Measurements from ENCODE around the gene IMPACT. TPM values are rescaled to one million over a fixed set of nuclear protein-coding genes. Genes with fewer than 3 reads are reported as not detected.

IMPACT gene
- total and polyA plus RNA-seq, 2 of the 4 experiments (the other 2 are of a cell fraction), result 11.8 to 13.8 TPM

DNA sequence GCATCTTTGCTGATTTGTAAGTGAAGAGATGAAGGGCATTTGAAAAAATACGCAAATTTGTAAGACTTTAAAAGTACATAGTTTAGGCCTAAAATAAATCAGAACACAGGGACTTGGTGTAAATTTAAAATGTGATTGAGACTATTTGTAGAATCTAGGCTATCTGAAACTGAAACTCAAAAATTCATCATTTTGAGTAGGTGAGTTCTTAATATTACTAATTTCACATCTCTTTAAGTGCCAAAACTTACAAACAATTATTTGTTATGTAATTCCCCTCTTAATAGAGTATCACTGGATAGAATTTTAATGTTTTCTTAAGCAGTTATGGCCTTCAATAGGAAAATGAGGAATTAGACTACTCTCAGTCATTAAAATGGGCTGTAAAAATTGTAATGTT is 20.0 kb downstream of the IMPACT start:
- POLR2A ChIA-PET (ENCODE audit: unreplicated experiment), result no interaction called here
- Histone ChIP-seq H2BK5ac (ENCODE audit: low read depth, low read length, poor library complexity, severe bottlenecking) (no peak overlapping the region), H2AK9ac (replicated peaks; ENCODE audit: low read depth, low read length, poor library complexity) (no peak overlapping the region), H4K8ac (ENCODE audit: low read depth in 2 of 2, low read length in 2 of 2) (no peak overlapping the region), H3K27me3 (ENCODE audit: control insufficient read depth, insufficient read depth, low read length) (no peaks in the 10 kb centered on the region), H3K27ac (ENCODE audit: insufficient read depth, low read length) (no peak overlapping the region), H4K20me1 (ENCODE audit: insufficient read depth, low read length) (no peaks in the 10 kb centered on the region), H2BK15ac (ENCODE audit: low read depth, low read length) (no peak overlapping the region), H3K4me1 (ENCODE audit: control insufficient read depth, insufficient read depth, low read length) (no peaks in the 10 kb centered on the region), H3K23ac (ENCODE audit: low read depth, low read length) (no peak overlapping the region), H3K9ac (ENCODE audit: low read depth, low read length) (no peak overlapping the region), H3K9me3 (ENCODE audit: control insufficient read depth, insufficient read depth, low read length) (no peaks in the 10 kb centered on the region), H4K91ac (ENCODE audit: insufficient read depth, low read depth, low read length) (no peak overlapping the region), H3K79me1 (ENCODE audit: low read depth in 1 of 2, low read length in 2 of 2) (no peaks in the 10 kb centered on the region), H2BK20ac (ENCODE audit: low read depth, low read length) (no peak overlapping the region), H2BK120ac (ENCODE audit: low read depth, low read length) (no peak overlapping the region), H3K18ac (ENCODE audit: low read depth, low read length) (no peak overlapping the region), H3K9me1 (ENCODE audit: insufficient read depth, low read length) (no peaks in the 10 kb centered on the region), H2AK5ac (ENCODE audit: low read depth, low read length) (no peak overlapping the region), H3K4me2 (ENCODE audit: low read depth, low read length) (no peak overlapping the region), H3K56ac (ENCODE audit: extremely low read depth, insufficient read depth, low read length) (no peak overlapping the region), H2AFZ (replicated peaks; ENCODE audit: low read length, poor library complexity) (no peak overlapping the region), H3K4ac (ENCODE audit: low read depth, low read length) (no peak overlapping the region), H3K36me3 (ENCODE audit: control insufficient read depth, insufficient read depth, low read length) (peaks cover 19% of the 10 kb centered on the region), H3K4me3 (ENCODE audit: insufficient read depth, low read depth, low read length) (no peak overlapping the region), H3K14ac (replicated peaks; ENCODE audit: low read depth, low read length) (no peak overlapping the region), H4K5ac (ENCODE audit: low read depth, low read length) (no peak overlapping the region)
- no TSS peak for BruUV-seq (replicated peaks)
- CTCF ChIA-PET, result interaction anchor here (0.7 to 1.4 kb wide), 3 partner anchors 10 to 76 kb away, joined by 3 to 4 read pairs (median 4); no protein-coding TSS in a partner anchor
- in situ Hi-C loops (cut with MboI; ENCODE audit: low sequenced_read_pairs), result no loop called here
- no CpG with 5 or more reads among the region's 1 CpG for WGBS, 2 experiments (ENCODE audit: extremely low coverage in 2 of 2, insufficient read length in 1 of 2)
- dilution Hi-C loops (cut with HindIII; ENCODE audit: low sequenced_read_pairs, unreplicated experiment), result no loop called here
- TF ChIP-seq RCOR1 (IDR thresholded peaks at IDR 0.05; ENCODE audit: insufficient replicate concordance, low read length) (no peak), NFE2L2 (IDR thresholded peaks at IDR 0.05; ENCODE audit: low read depth, low read length) (no peak), SMC3 (IDR thresholded peaks at IDR 0.05; ENCODE audit: low read depth, low read length) (no peak), BHLHE40 (IDR thresholded peaks at IDR 0.05; ENCODE audit: low read depth, low read length) (no peak), RAD21 (IDR thresholded peaks at IDR 0.05; ENCODE audit: low read length) (no peak)
- TF ChIP-seq, protein P1, sequence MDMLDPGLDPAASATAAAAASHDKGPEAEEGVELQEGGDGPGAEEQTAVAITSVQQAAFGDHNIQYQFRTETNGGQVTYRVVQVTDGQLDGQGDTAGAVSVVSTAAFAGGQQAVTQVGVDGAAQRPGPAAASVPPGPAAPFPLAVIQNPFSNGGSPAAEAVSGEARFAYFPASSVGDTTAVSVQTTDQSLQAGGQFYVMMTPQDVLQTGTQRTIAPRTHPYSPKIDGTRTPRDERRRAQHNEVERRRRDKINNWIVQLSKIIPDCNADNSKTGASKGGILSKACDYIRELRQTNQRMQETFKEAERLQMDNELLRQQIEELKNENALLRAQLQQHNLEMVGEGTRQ (IDR thresholded peaks at IDR 0.05; ENCODE audit: low read depth, low read length), result no peak
- TF ChIP-seq, protein P2, sequence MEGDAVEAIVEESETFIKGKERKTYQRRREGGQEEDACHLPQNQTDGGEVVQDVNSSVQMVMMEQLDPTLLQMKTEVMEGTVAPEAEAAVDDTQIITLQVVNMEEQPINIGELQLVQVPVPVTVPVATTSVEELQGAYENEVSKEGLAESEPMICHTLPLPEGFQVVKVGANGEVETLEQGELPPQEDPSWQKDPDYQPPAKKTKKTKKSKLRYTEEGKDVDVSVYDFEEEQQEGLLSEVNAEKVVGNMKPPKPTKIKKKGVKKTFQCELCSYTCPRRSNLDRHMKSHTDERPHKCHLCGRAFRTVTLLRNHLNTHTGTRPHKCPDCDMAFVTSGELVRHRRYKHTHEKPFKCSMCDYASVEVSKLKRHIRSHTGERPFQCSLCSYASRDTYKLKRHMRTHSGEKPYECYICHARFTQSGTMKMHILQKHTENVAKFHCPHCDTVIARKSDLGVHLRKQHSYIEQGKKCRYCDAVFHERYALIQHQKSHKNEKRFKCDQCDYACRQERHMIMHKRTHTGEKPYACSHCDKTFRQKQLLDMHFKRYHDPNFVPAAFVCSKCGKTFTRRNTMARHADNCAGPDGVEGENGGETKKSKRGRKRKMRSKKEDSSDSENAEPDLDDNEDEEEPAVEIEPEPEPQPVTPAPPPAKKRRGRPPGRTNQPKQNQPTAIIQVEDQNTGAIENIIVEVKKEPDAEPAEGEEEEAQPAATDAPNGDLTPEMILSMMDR (conservative IDR thresholded peaks at IDR 0.05; ENCODE audit: low read depth, low read length), result no peak
- TF ChIP-seq, protein P3, sequence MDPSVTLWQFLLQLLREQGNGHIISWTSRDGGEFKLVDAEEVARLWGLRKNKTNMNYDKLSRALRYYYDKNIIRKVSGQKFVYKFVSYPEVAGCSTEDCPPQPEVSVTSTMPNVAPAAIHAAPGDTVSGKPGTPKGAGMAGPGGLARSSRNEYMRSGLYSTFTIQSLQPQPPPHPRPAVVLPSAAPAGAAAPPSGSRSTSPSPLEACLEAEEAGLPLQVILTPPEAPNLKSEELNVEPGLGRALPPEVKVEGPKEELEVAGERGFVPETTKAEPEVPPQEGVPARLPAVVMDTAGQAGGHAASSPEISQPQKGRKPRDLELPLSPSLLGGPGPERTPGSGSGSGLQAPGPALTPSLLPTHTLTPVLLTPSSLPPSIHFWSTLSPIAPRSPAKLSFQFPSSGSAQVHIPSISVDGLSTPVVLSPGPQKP (IDR thresholded peaks at IDR 0.05; ENCODE audit: borderline replicate concordance, low read depth, low read length), result no peak
- intact Hi-C loops (cut with micrococcal nuclease), result loop anchor here (2.0 kb wide), 1 partner anchor 42 kb away; no protein-coding TSS in a partner anchor
- no peak for ATAC-seq (ENCODE audit: low read depth)
- no peak for DNase-seq
